DND-41 (cell line): Measurements from ENCODE around the gene CDC37.

Source experiments
- ATAC-seq: fragments of 200-7000 bp; cut with Tn5 transposase; 3 replicates; pipeline ENCODE4 v1.9.1; 2021; ENCODE audit warnings: low read depth; ENCODE audit not compliant: insufficient read depth
- DNase-seq: peaks from one replicate; pipeline ENCODE4 v3.0.0-alpha.2; 2020
- H2AFZ ChIP-seq: 2 replicates; pipeline ENCODE4 v1.6.0; 2012; ENCODE audit warnings: low read depth, low read length
- H3K27ac ChIP-seq: 2 replicates; pipeline ENCODE4 v1.5.1; 2012; ENCODE audit warnings: low read length, inconsistent platforms
- H3K27me3 ChIP-seq: fragments of 200-600 bp; sonication (generic); 2 replicates; pipeline ENCODE4 v1.6.0; 2012; ENCODE audit warnings: low read length, mild to moderate bottlenecking, inconsistent platforms; ENCODE audit not compliant: insufficient read depth, poor library complexity
- H3K36me3 ChIP-seq: 2 replicates; pipeline ENCODE4 v1.5.1; 2012; ENCODE audit warnings: low read length, inconsistent platforms; ENCODE audit not compliant: insufficient read depth
- H3K4me1 ChIP-seq: 2 replicates; pipeline ENCODE4 v1.5.1; 2012; ENCODE audit warnings: mild to moderate bottlenecking, low read length; ENCODE audit not compliant: insufficient read depth
- H3K4me2 ChIP-seq: 2 replicates; pipeline ENCODE4 v1.6.0; 2012; ENCODE audit warnings: mild to moderate bottlenecking, moderate library complexity, low read length, inconsistent platforms; ENCODE audit not compliant: insufficient read depth
- H3K4me3 ChIP-seq, 2 experiments: fragments of 200-600 bp in 1 of 2; shearing (Covaris generic) in 1 of 2; 2 replicates each; pipeline ENCODE4 v1.5.1; 2012 to 2016; ENCODE audit warnings: inconsistent platforms in 2 of 2, low read length in 2 of 2, mild to moderate bottlenecking in 2 of 2, low read depth in 1 of 2, moderate library complexity in 1 of 2
- H3K79me2 ChIP-seq: 2 replicates; pipeline ENCODE4 v1.6.0; 2012; ENCODE audit warnings: low read length, inconsistent platforms; ENCODE audit not compliant: insufficient read depth
- H3K9ac ChIP-seq: 2 replicates; pipeline ENCODE4 v1.6.0; 2012; ENCODE audit warnings: low read depth, mild to moderate bottlenecking, inconsistent platforms, low read length, moderate library complexity
- H3K9me3 ChIP-seq: 2 replicates; pipeline ENCODE4 v1.5.1; 2012; ENCODE audit warnings: low read length, moderate library complexity, mild to moderate bottlenecking, inconsistent platforms; ENCODE audit not compliant: insufficient read depth, severe bottlenecking
- H4K20me1 ChIP-seq: 2 replicates; pipeline ENCODE4 v1.6.0; 2012; ENCODE audit warnings: low read length; ENCODE audit not compliant: insufficient read depth
- EZH2 ChIP-seq: IDR thresholded peaks from 3 replicates; pipeline ENCODE4 v1.6.1; 2012; ENCODE audit warnings: borderline replicate concordance, low read depth, mild to moderate bottlenecking, moderate library complexity, low read length, inconsistent platforms; ENCODE audit not compliant: severe bottlenecking
- TF ChIP-seq, protein P1 (sequence below): IDR thresholded peaks from 2 replicates; pipeline ENCODE4 v1.5.1; 2012; ENCODE audit warnings: borderline replicate concordance, low read length, moderate library complexity, mild to moderate bottlenecking; ENCODE audit not compliant: poor library complexity, severe bottlenecking; ENCODE audit errors: extremely low read depth

The CDC37 gene

DNA sequence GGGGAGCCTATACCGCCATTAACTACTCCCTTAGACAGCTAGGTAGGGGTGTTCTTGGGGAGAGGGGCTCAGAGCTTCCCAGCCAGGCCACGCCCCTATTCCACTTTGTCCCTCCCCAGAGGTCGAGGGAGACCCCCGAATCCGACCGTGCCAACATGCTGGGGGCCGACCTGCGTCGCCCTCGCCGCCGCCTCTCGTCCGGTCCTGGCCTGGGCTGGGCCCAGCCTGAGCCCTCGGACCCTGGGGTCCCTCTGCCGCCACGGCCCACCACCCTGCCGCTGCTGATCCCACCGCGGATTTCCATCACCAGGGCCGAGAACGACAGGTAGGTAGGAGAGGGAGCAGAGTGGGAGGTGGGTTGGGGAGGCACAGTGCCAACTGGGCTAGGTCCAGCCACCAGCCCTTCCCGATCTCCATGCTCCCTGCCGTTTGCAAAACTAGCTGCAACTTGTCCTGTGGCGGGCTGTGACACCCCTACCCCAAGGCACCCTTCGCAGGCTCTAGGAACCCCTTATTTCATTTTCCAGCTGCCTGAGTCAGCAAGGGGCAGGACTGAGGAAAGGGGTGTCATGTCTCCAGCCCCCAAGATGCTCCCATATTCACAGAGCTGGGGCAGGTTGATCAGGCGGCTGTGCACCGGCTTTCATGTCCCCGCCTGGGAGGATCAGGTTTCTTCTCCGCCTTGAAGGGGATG lies 14.3 kb upstream of the CDC37 start:
- ATAC-seq = no peak
- Histone ChIP-seq H3K79me2 (no peaks in the 10 kb centered on the region), H3K27ac (no peak overlapping the region), H3K9me3 (no peaks in the 10 kb centered on the region), H3K27me3 (peaks cover 49% of the 10 kb centered on the region), H4K20me1 (peaks cover 21% of the 10 kb centered on the region), H2AFZ (no peak overlapping the region), H3K36me3 (no peaks in the 10 kb centered on the region), H3K4me3 (no peak overlapping the region), H3K4me1 (peaks cover 49% of the 10 kb centered on the region), H3K4me2 (no peak overlapping the region), H3K9ac (no peak overlapping the region)
- no peak for TF ChIP-seq EZH2
- TF ChIP-seq, protein P1, sequence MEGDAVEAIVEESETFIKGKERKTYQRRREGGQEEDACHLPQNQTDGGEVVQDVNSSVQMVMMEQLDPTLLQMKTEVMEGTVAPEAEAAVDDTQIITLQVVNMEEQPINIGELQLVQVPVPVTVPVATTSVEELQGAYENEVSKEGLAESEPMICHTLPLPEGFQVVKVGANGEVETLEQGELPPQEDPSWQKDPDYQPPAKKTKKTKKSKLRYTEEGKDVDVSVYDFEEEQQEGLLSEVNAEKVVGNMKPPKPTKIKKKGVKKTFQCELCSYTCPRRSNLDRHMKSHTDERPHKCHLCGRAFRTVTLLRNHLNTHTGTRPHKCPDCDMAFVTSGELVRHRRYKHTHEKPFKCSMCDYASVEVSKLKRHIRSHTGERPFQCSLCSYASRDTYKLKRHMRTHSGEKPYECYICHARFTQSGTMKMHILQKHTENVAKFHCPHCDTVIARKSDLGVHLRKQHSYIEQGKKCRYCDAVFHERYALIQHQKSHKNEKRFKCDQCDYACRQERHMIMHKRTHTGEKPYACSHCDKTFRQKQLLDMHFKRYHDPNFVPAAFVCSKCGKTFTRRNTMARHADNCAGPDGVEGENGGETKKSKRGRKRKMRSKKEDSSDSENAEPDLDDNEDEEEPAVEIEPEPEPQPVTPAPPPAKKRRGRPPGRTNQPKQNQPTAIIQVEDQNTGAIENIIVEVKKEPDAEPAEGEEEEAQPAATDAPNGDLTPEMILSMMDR = no peak
- no peak for DNase-seq

DNA sequence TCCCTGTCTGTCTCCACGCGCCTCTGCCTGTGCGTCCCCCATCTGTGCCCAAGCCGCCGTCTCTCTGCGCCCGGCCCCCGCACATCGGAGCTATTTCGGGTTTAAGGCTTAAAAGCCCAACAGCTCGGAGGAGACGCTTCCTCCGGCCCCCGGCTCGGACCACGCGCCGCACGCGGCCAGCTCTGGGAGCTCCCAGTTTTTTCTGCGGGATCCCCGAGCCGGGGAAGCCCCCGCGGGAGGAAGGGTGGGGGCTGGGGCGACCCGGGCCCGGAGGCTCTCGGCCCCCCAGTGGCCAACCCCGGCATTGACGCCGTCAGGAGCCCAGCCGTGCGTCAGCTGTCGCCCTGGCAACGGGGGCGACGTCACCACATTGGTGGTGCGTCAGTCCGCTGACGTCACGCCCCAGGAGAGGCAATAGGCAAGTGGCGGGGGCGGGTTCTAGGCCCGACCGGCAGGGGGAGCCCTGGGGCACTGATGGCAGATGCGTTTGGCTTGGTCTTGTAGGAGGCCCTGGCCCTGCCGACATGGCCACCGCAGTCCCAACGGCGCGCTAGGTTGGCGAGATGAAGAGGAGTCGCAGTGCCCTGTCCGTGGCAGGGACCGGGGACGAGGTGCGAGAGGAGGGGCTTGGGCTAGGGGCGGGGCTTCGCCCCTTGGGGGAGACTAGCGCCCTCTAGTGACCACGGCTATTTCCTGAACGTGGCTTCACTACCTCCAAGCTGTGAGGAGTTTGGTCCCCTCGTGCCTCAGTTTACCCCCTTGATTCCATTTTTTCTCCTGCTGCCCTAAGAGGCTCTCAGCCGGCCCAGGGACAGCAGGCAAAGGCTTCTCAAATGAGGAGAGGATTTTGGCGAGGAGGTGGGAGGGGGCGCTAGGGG lies 13.3 kb upstream of the CDC37 start:
- Histone ChIP-seq H3K4me1 (peaks cover 55% of the 10 kb centered on the region), H3K4me3 (no peak overlapping the region), H4K20me1 (peaks cover 13% of the 10 kb centered on the region), H3K4me2 (no peak overlapping the region), H3K27ac (no peak overlapping the region), H3K27me3 (peaks cover 42% of the 10 kb centered on the region), H2AFZ (no peak overlapping the region), H3K9ac (no peak overlapping the region), H3K9me3 (no peaks in the 10 kb centered on the region), H3K36me3 (no peaks in the 10 kb centered on the region), H3K79me2 (no peaks in the 10 kb centered on the region)
- no peak for TF ChIP-seq EZH2
- TF ChIP-seq, protein P1 = peak; percentile 66
- peak; percentile 69 for DNase-seq
- 0 out of 3 replicates have a peak, but pooled peaks have one; percentile 14 for ATAC-seq

DNA sequence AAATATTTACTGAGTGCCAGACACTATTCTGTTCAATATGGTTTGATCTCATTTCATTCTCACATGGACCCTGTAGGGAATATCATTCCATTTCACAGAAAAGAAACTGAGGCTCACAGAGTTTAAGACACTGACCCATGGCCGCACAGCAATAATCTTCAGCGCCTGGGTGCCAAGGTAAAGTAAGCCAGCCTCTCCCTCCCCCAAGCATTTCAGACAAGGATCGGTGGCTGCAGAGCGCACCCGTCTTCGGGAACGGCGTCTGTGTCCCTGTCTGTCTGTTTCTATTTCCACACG lies 12.7 kb upstream of the CDC37 start:
- H3K27ac ChIP-seq = no peak overlapping the region
- H3K9ac ChIP-seq = no peak overlapping the region
- no peak for DNase-seq
- no peaks in the 10 kb centered on the region for H3K36me3 ChIP-seq
- H4K20me1 ChIP-seq = peaks cover 8% of the 10 kb centered on the region; the same call in 1 of the 2 replicates
- peaks cover 36% of the 10 kb centered on the region for H3K27me3 ChIP-seq
- no peak overlapping the region for H3K4me2 ChIP-seq
- H3K4me1 ChIP-seq = peaks cover 50% of the 10 kb centered on the region
- H3K4me3 ChIP-seq = no peak overlapping the region
- TF ChIP-seq, protein P1 = no peak
- TF ChIP-seq EZH2 = no peak
- no peaks in the 10 kb centered on the region for H3K79me2 ChIP-seq
- no peak for ATAC-seq
- H3K9me3 ChIP-seq = no peaks in the 10 kb centered on the region
- no peak overlapping the region for H2AFZ ChIP-seq
